ENCODE results near the gene SPATA45.

SPATA45 gene

DNA sequence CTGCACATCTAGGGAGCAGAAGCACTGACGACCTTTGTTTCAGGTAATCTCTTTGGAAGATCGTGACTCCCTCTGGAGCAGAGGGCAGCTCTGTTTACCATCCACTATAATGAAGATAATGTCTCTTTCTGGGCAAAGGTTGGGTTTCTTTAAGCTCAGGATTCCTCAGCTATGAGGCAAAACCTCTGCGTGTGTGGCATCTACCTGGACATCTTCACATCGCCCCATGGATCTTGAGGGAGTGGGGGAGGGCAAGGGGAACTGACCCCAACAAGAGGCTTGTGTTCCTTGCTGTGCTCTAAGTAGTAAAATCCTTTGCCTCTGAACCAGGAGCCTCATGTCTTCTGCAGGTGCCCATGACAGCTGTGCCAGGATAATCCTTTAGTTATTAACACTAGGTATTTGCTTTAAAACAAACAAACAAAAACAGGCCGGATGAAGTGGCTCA lies 19.6 kb downstream of the SPATA45 start:
- H3K4me1 ChIP-seq (ENCODE audit: insufficient read depth, insufficient read length), result no peaks in the 10 kb centered on the region
- peaks cover 28% of the 10 kb centered on the region for H3K9me3 ChIP-seq (ENCODE audit: insufficient read depth, low read length)
- no peak for DNase-seq (ENCODE audit: low read depth, low spot score)
- H3K27me3 ChIP-seq (ENCODE audit: insufficient read depth, insufficient read length), result no peaks in the 10 kb centered on the region
- no peak overlapping the region for H3K9ac ChIP-seq (ENCODE audit: insufficient read length, low read depth)
- H3K36me3 ChIP-seq (ENCODE audit: insufficient read depth, insufficient read length, low read length), result no peaks in the 10 kb centered on the region
- H3K4me3 ChIP-seq (ENCODE audit: insufficient read length, low read depth), result no peak overlapping the region
- TF ChIP-seq YY1 (IDR thresholded peaks at IDR 0.05; ENCODE audit: insufficient read depth, insufficient read length) (no peak), SUZ12 (IDR thresholded peaks at IDR 0.05; ENCODE audit: extremely low read depth, insufficient read depth, insufficient read length) (no peak), ZNF274 (IDR thresholded peaks at IDR 0.05; ENCODE audit: low read depth, low read length) (no peak)

DNA sequence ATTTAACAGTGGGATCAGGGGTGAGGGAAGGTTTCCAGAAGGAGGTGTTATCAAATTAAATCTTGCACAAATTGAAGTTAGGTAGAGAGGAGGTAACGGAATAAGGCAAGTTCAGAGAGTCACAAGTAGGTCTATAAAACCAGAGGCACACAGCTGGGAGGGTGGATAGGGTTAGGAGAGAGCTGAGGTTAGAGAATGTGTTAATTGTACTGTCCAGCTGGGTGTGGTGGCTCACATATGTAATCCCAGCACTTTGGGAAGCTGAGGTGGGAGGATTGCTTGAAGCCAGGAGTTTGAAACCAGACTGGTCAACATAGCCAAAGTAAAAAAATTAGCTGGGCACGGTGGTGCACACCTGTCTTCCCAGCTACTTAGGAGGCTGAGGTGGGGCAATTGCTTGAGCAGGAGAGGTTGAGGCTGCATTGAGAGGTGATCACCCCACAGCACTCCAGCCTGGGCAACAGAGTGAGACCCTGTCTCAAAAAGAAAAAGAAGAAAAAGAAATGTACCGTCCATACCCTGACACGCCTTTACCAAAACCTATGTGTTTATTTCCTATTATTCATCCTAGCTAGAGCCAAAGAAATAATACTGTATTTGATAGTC lies 20.2 kb downstream of the SPATA45 start:
- H3K4me1 ChIP-seq (ENCODE audit: insufficient read depth, insufficient read length), result no peaks in the 10 kb centered on the region
- H3K27me3 ChIP-seq (ENCODE audit: insufficient read depth, insufficient read length), result no peaks in the 10 kb centered on the region
- TF ChIP-seq SUZ12 (IDR thresholded peaks at IDR 0.05; ENCODE audit: extremely low read depth, insufficient read depth, insufficient read length) (no peak), YY1 (IDR thresholded peaks at IDR 0.05; ENCODE audit: insufficient read depth, insufficient read length) (no peak), ZNF274 (IDR thresholded peaks at IDR 0.05; ENCODE audit: low read depth, low read length) (no peak)
- peaks cover 28% of the 10 kb centered on the region for H3K9me3 ChIP-seq (ENCODE audit: insufficient read depth, low read length)
- no peak overlapping the region for H3K4me3 ChIP-seq (ENCODE audit: insufficient read length, low read depth)
- no peak overlapping the region for H3K9ac ChIP-seq (ENCODE audit: insufficient read length, low read depth)
- H3K36me3 ChIP-seq (ENCODE audit: insufficient read depth, insufficient read length, low read length), result no peaks in the 10 kb centered on the region
- no peak for DNase-seq (ENCODE audit: low read depth, low spot score)

DNA sequence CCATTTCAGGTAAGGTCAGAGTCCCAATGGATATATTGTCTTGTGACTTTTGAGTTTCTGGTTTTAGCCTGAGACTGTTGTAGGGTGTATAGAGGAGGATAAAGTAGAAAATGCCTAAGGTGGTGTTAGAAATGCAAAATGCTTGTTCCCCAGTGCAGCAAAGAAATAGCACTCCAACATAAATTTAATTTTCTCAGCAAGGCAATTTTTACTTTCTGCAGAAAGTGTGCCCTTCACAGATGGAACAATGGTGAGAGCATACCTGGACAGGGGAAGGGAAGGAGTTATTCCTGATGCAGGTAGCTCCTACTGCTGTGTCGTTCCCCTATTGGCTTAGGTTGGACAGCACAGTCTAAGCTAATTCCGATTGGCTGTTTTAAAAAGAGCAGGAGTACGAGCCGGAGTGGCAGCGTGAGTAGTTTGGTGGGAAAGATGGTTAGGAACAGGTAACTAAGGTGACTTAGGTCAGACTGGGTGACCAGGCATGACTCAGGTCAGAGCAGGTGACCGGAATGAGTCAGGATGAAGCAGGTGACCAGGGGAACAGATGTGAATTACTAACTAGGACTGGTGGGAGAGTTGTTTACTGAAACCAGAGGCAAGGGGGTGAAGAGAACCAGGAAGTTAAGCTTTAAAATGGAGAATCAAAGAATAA lies 21.5 kb downstream of the SPATA45 start:
- no peak overlapping the region for H3K9ac ChIP-seq (ENCODE audit: insufficient read length, low read depth)

DNA sequence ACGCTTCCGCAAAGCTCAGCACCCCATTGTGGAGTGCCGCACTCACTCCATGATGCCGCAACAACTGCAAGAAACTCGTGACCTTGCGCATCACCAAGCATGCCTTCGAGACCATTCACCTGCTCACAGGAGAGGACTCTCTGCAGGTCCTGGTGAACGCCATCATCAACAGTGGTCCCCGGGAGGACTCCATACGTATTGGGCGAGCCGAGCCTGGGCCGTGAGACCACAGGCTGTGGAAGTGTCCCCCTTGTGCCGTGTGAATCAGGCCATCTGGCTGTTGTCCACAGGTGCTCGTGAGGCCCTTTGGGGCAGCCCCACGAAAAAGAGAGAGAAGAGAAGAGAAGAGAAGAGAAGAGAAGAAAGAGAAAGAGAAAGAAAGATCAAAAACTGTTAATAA lies 23.2 kb downstream of the SPATA45 start:
- Histone ChIP-seq H3K9me3 (ENCODE audit: insufficient read depth, low read length) (peaks cover 28% of the 10 kb centered on the region), H3K36me3 (ENCODE audit: insufficient read depth, insufficient read length, low read length) (no peaks in the 10 kb centered on the region), H3K4me1 (ENCODE audit: insufficient read depth, insufficient read length) (no peaks in the 10 kb centered on the region), H3K9ac (ENCODE audit: insufficient read length, low read depth) (no peak overlapping the region), H3K27me3 (ENCODE audit: insufficient read depth, insufficient read length) (no peaks in the 10 kb centered on the region), H3K4me3 (ENCODE audit: insufficient read length, low read depth) (no peak overlapping the region)
- TF ChIP-seq YY1 (IDR thresholded peaks at IDR 0.05; ENCODE audit: insufficient read depth, insufficient read length), result no peak
- TF ChIP-seq ZNF274 (IDR thresholded peaks at IDR 0.05; ENCODE audit: low read depth, low read length), result no peak
- TF ChIP-seq SUZ12 (IDR thresholded peaks at IDR 0.05; ENCODE audit: extremely low read depth, insufficient read depth, insufficient read length), result no peak
- no peak for DNase-seq (ENCODE audit: low read depth, low spot score)

More for the DNA sequence above, 21.5 kb downstream of the SPATA45 start:
- DNase-seq (ENCODE audit: low read depth, low spot score), result no peak
- Histone ChIP-seq H3K27me3 (ENCODE audit: insufficient read depth, insufficient read length) (no peaks in the 10 kb centered on the region), H3K36me3 (ENCODE audit: insufficient read depth, insufficient read length, low read length) (no peaks in the 10 kb centered on the region), H3K9me3 (ENCODE audit: insufficient read depth, low read length) (peaks cover 28% of the 10 kb centered on the region), H3K4me1 (ENCODE audit: insufficient read depth, insufficient read length) (no peaks in the 10 kb centered on the region), H3K4me3 (ENCODE audit: insufficient read length, low read depth) (no peak overlapping the region)
- TF ChIP-seq SUZ12 (IDR thresholded peaks at IDR 0.05; ENCODE audit: extremely low read depth, insufficient read depth, insufficient read length) (no peak), YY1 (IDR thresholded peaks at IDR 0.05; ENCODE audit: insufficient read depth, insufficient read length) (no peak), ZNF274 (IDR thresholded peaks at IDR 0.05; ENCODE audit: low read depth, low read length) (no peak)

DNA sequence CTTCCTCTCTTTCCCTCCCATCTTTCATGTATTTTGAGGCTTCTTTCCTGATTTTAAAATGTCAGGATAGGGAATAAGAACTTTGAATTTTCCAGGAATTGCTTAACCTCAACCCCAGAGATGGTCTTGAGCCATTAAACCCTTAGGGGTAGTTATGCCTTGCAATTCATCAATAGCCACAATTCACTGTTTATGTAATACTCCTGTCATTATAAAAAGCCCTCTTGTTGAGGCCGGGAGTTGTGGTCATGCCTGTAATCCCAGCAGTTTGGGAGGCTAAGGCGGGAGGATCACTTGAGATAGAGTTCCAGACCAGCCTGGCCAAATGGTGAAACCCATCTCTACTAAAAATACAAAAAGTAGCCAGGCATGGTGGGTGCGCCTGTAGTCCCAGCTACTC lies 24.5 kb downstream of the SPATA45 start:
- Histone ChIP-seq H3K27me3 (ENCODE audit: insufficient read depth, insufficient read length) (no peaks in the 10 kb centered on the region), H3K36me3 (ENCODE audit: insufficient read depth, insufficient read length, low read length) (no peaks in the 10 kb centered on the region), H3K9ac (ENCODE audit: insufficient read length, low read depth) (no peak overlapping the region), H3K4me3 (ENCODE audit: insufficient read length, low read depth) (no peak overlapping the region), H3K9me3 (ENCODE audit: insufficient read depth, low read length) (peaks cover 28% of the 10 kb centered on the region), H3K4me1 (ENCODE audit: insufficient read depth, insufficient read length) (no peaks in the 10 kb centered on the region)
- no peak for DNase-seq (ENCODE audit: low read depth, low spot score)
- no peak for TF ChIP-seq SUZ12 (IDR thresholded peaks at IDR 0.05; ENCODE audit: extremely low read depth, insufficient read depth, insufficient read length)
- no peak for TF ChIP-seq YY1 (IDR thresholded peaks at IDR 0.05; ENCODE audit: insufficient read depth, insufficient read length)
- no peak for TF ChIP-seq ZNF274 (IDR thresholded peaks at IDR 0.05; ENCODE audit: low read depth, low read length)

DNA sequence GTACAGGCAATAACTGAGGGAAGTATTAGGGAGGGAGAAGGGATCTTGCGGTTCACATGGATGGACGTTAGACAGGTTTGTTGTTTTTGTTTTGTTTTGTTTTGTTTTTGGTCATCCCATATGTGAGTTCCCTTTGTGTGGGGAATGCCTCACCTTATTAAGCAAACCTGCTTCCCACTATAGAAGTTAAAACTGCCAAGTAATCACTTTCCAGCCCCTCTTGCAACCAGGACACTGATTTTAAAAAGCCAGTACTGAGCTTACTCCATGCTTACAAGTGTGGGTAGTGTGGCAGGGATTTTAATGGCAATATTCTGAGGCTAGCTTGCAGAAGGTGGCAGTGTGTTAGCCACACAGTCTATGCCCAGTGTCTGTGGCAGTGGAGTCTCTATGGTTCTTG lies 26.5 kb downstream of the SPATA45 start:
- TF ChIP-seq ZNF274 (IDR thresholded peaks at IDR 0.05; ENCODE audit: low read depth, low read length) (no peak), YY1 (IDR thresholded peaks at IDR 0.05; ENCODE audit: insufficient read depth, insufficient read length) (no peak), SUZ12 (IDR thresholded peaks at IDR 0.05; ENCODE audit: extremely low read depth, insufficient read depth, insufficient read length) (no peak)
- H3K4me1 ChIP-seq (ENCODE audit: insufficient read depth, insufficient read length), result no peaks in the 10 kb centered on the region

DNA sequence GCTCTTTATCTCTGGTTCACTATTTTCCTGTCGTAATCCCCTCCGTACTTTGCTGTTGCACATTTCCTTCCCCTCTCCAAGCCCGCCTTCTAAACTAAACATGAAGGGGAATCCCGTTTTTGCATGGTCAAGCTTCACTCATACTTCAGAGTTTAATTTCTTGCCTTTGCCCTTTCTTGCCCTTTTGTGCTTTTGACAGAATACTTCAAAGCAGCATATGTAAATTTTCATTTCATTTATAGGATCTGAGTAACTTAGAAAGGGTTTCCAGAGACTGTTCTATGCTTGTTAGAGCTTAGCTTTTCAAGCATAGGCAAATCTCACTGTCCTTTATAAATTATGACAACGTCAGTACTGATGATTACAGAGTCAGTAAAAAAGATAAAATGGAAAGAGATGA lies 27.7 kb downstream of the SPATA45 start:
- no peak overlapping the region for H3K4me3 ChIP-seq (ENCODE audit: insufficient read length, low read depth)
- H3K4me1 ChIP-seq (ENCODE audit: insufficient read depth, insufficient read length), result no peaks in the 10 kb centered on the region
- TF ChIP-seq ZNF274 (IDR thresholded peaks at IDR 0.05; ENCODE audit: low read depth, low read length) (no peak), YY1 (IDR thresholded peaks at IDR 0.05; ENCODE audit: insufficient read depth, insufficient read length) (no peak), SUZ12 (IDR thresholded peaks at IDR 0.05; ENCODE audit: extremely low read depth, insufficient read depth, insufficient read length) (no peak)

More for the DNA sequence above, 26.5 kb downstream of the SPATA45 start:
- no peak overlapping the region for H3K4me3 ChIP-seq (ENCODE audit: insufficient read length, low read depth)
- H3K27me3 ChIP-seq (ENCODE audit: insufficient read depth, insufficient read length), result no peaks in the 10 kb centered on the region
- peaks cover 22% of the 10 kb centered on the region for H3K9me3 ChIP-seq (ENCODE audit: insufficient read depth, low read length)
- no peak for DNase-seq (ENCODE audit: low read depth, low spot score)
- no peaks in the 10 kb centered on the region for H3K36me3 ChIP-seq (ENCODE audit: insufficient read depth, insufficient read length, low read length)
- H3K9ac ChIP-seq (ENCODE audit: insufficient read length, low read depth), result no peak overlapping the region

More for the DNA sequence above, 27.7 kb downstream of the SPATA45 start:
- Histone ChIP-seq H3K36me3 (ENCODE audit: insufficient read depth, insufficient read length, low read length) (peaks cover 4% of the 10 kb centered on the region), H3K9me3 (ENCODE audit: insufficient read depth, low read length) (peaks cover 9% of the 10 kb centered on the region), H3K27me3 (ENCODE audit: insufficient read depth, insufficient read length) (no peaks in the 10 kb centered on the region), H3K9ac (ENCODE audit: insufficient read length, low read depth) (no peak overlapping the region)
- no peak for DNase-seq (ENCODE audit: low read depth, low spot score)

Data from NT2/D1 (cell line).